Fibroblast of the aortic adventitia (primary cell): Measurements from ENCODE around the gene BCL2L15. TPM values are rescaled to one million over a fixed set of nuclear protein-coding genes. Genes with fewer than 3 reads are reported as not detected.
A peak's percentile ranks its signal among the peaks of the same experiment; 100 is the strongest.

Source experiments
- DNase-seq: peaks from one replicate; pipeline ENCODE4 v3.0.0-alpha.2; 2010; ENCODE audit warnings: low read depth
- H3K4me3 ChIP-seq: 2 replicates; pipeline ENCODE4 v1.5.1; 2011; ENCODE audit warnings: low read depth, mild to moderate bottlenecking, control low read depth, low read length, moderate library complexity
- total RNA-seq: library from RNA; depleted of rRNA; stranded (reverse); fragments of >200 nt; gene quantifications from 2 replicates; pipeline ENCODE4 v1.2.3, GENCODE V29; 2012; ENCODE audit warnings: low replicate concordance
- TF ChIP-seq, protein P1 (sequence below): IDR thresholded peaks from 2 replicates; pipeline ENCODE4 v1.5.1; 2011; ENCODE audit warnings: mild to moderate bottlenecking, low read length, control low read depth, inconsistent platforms; ENCODE audit not compliant: insufficient read depth

The BCL2L15 gene
- total RNA-seq, 1 donor = 0.18 TPM

DNA sequence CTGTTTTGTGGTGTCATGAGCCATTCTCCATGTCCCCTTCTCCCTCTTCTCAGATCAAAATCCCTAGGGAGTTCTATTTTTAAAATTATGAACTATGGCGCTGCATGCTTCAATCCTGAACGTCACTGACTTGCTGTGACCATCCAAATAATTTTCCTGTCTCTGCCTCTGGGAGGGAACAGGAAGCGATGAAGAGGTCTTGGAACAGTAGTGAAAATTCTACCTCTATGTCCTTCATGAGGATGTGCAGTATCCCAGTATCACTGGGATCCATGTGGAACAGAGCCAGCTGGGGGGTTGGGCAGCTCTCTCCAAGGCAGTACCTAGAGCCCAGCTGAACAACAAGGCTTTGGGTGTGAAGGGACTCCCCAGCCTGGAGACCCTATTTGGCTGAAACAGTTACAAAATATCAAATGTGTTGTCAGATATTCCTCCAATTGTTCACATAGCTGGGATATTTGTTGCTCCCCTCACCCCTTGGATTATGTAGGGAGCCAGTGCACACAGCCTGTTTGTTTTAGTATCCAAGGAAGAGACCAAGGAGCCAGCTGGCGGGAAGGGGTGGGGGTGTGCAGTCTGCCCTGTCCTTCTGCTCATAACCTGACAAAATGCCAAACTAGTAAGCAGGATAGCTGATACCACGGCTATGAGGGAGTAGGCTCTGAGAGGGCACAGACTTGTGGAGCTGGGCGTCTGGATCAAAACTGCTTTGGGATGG is 25.4 kb upstream of the BCL2L15 start:
- H3K4me3 ChIP-seq = no peak overlapping the region
- peak; percentile 75 for DNase-seq
- TF ChIP-seq, protein P1, sequence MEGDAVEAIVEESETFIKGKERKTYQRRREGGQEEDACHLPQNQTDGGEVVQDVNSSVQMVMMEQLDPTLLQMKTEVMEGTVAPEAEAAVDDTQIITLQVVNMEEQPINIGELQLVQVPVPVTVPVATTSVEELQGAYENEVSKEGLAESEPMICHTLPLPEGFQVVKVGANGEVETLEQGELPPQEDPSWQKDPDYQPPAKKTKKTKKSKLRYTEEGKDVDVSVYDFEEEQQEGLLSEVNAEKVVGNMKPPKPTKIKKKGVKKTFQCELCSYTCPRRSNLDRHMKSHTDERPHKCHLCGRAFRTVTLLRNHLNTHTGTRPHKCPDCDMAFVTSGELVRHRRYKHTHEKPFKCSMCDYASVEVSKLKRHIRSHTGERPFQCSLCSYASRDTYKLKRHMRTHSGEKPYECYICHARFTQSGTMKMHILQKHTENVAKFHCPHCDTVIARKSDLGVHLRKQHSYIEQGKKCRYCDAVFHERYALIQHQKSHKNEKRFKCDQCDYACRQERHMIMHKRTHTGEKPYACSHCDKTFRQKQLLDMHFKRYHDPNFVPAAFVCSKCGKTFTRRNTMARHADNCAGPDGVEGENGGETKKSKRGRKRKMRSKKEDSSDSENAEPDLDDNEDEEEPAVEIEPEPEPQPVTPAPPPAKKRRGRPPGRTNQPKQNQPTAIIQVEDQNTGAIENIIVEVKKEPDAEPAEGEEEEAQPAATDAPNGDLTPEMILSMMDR = no peak

DNA sequence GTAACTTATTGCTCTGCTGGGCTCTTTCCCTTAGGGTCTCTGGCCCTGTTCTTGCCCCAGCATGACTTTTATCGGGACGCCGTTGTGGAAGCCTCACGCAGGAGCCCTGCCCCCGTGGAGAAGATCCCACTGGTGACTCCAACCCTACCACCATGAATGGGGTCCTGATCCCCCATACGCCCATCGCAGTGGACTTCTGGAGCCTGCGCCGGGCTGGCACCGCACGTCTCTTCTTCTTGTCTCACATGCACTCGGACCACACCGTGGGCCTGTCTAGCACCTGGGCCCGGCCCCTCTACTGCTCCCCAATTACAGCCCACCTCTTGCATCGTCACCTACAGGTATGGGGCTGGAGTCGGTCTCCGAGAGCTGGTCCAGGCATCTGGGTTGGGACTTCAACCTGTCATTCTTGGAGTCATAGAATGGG is 18.1 kb upstream of the BCL2L15 start:
- peak; percentile 8 for DNase-seq
- H3K4me3 ChIP-seq = peak overlapping the region; percentile 97
- TF ChIP-seq, protein P1 = no peak

DNA sequence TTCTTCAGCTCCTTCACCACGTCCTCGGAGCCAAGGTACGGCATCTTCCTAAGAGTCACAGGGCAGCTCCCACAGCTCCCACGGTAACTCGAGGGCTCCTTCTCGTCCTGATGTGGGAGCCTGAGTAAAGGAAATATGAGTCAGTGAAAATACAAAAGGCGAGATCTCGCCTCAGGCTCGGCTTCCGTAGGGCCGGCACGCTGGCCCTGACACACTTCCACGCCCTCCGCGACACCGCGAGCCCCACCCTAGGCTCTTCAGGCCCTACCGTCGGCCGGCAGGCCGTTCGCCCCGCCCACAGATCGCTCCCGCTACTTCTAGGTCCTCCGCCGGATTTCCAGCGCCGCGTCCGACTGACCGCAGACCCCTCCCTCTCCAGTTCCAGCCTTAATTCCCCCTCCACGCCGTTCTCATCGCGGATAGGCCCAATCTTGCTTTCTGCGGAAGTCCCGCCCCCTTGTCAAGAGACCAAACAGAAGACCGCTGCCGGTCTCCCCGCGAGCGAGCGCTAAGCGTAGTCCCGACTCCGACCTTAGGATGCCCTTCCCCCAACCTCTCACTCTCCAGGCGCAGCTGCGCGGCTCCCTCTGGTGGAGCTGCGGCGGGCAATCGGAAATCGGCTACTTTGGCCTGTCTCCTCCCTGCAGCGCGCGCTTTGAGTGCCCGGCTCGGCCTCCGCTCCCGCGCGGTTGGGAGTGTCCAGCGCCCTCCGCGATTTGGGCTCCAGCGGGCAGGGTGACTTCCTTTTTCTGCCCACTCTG is 17.5 kb upstream of the BCL2L15 start, which contains the start of the genes AP4B1 and DCLRE1B:
Gene AP4B1 (minus strand): TSS at position 126 of the 761 bp plus-strand sequence. CDS start 82 bp downstream, at position 44.
Gene DCLRE1B (plus strand): TSS at position 653 of the 761 bp plus-strand sequence. CDS start 261 bp downstream, outside the sequence.
- peak within 1 kb of the TSS; percentile 97 for H3K4me3 ChIP-seq
- TF ChIP-seq, protein P1 = peak; percentile 70
- DNase-seq = peak; percentile 100

DNA sequence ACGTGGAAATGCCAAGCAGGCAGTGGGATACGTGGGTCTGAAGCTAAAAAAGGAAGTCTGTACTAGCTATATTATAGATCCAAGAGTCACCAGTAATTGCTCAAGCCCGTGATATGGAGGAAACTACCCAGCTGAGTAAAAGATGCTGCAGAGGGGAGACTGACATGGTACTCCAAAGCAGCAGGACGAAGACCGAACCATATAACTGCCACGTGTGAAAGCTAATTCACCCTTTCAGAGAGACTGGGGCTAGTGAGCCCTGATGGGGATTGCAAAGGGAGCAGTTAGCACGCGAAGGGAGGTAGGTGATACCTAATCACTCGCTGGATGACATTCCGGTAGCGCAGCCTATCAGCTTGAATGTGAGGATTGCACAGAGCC is 16.9 kb upstream of the BCL2L15 start:
- DNase-seq = no peak
- TF ChIP-seq, protein P1 = no peak
- peak overlapping the region; percentile 96 for H3K4me3 ChIP-seq

DNA sequence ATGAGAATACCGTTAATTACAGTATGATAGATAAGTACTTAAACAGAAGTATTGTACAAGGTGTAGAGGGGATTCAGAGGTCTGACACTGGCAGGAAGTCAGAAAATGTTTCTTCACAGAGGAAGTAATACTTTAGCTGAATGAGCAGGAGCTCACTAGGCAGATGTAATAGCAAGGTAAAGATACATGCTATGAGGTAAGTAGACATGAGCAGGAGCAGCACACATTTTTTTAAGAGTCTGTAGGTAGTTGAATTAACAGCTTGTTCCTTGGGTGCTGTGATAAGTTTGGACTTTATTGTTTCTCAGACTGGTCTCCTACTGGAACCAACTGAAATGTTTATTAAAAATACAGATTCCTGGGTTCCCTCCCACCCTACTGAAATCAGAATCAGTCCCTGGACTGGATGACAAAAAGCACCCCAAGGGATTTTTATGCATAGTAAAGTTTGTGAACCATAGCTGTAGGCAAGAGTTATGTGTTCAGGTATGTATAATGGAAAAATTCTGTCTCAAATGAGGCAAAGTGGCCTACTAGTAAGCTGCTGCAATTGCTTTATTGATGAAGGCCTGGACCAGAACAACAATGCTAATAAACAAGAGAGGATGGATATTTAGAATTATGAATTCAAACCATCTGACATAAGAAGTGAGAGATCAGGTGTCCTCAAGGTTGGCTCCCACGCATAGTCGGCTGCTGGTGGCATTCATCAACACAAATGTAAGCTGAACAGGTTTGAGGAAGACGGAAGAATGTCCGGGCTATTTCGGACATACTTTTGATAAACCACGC is 16.3 kb upstream of the BCL2L15 start:
- DNase-seq = peak; percentile 24
- H3K4me3 ChIP-seq = peak overlapping the region; percentile 96
- TF ChIP-seq, protein P1 = no peak

DNA sequence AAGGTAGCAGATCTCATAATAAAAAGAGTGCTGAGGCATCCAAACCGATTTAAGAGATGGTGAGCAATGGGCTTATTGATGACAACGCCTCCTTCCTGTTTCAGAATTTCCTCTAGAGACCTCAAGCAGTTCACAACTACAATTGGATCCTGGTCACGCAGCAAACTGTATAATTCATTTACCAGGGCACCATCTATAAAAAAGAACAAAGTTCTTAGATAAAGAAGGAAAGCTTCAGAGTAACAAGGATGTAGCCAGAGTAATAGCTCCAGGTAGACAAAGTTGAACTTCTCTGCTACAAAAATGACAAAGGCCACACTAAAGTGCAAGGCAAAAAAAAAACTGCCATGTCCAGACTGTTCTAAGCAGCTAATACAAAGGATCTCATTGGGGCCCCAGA is 13.8 kb upstream of the BCL2L15 start:
- no peak for DNase-seq
- no peak overlapping the region for H3K4me3 ChIP-seq
- TF ChIP-seq, protein P1 = no peak
